ELF-1 (cell line): ENCODE measurements around the gene GMPR2.

Experiments
- DNase-seq: peaks from one replicate; pipeline ENCODE4 v3.0.0-alpha.2; 2016; ENCODE audit warnings: low read depth, low spot score

Gene GMPR2

DNA sequence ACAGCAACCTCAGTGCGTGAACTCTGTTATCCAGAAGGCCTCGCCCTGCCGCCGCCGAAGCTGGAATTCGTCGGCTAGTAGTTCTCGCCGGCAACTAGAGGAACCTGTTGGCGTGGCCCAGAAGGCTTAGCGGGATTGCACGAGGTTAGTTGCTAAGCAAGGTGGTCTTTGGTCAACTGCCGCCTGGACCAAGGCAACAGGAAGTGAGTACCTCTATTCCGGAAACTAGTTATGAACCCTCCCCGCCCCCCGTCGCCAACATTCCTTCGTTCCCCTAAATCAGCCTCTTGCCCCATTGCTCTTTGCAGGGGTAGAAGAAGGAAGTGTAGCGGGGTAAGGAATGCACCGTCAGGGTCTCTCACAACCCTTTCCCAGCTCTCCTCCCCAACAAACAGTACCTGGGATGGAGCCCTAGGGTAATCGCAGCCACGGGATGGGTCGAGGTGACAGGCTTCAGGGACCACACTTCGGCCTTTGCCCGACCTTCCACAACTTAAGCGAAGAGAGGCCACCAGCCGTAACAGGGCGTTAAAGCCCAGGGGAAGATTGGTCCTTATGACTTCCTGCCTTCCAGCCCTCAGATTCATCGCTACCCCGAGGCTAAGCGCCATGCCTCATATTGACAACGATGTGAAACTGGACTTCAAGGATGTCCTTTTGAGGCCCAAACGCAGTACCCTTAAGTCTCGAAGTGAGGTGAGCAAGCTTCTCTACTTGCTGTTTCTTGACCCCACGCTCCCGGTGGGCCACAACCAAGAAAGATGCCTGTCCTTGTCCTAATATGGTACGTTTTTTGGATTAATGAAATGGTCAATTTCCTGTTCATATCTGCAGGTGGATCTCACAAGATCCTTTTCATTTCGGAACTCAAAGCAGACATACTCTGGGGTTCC, at the start of gene GMPR2:
GMPR2 (plus strand) TSS at position 285 of the 893 bp plus-strand sequence; CDS start at position 610, 325 bp downstream.
- DNase-seq: no peak

DNA sequence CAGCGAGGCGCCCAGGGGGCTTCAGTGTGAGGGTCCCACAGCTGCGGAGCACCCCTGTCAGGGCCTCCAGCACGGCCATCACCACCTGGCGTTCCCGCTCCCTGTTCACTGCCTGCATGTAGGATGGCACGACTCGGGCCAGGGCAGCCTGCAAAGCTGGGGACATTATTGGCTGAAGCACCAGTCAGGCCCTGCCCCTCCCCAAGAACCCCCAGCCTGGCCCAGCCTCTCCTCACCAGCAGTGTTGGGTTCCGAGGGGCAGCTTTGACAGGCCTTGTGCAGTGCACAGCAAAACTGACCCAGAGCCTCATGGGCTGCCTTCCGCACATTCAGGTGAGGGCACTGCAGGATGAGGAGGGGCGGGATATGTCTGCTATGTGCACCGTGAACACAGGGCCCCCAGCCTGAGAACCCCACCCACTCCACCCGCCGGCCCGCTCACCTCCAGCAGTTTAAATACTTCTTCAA, 49.7 kb upstream of the GMPR2 start:
- no peak for DNase-seq

DNA sequence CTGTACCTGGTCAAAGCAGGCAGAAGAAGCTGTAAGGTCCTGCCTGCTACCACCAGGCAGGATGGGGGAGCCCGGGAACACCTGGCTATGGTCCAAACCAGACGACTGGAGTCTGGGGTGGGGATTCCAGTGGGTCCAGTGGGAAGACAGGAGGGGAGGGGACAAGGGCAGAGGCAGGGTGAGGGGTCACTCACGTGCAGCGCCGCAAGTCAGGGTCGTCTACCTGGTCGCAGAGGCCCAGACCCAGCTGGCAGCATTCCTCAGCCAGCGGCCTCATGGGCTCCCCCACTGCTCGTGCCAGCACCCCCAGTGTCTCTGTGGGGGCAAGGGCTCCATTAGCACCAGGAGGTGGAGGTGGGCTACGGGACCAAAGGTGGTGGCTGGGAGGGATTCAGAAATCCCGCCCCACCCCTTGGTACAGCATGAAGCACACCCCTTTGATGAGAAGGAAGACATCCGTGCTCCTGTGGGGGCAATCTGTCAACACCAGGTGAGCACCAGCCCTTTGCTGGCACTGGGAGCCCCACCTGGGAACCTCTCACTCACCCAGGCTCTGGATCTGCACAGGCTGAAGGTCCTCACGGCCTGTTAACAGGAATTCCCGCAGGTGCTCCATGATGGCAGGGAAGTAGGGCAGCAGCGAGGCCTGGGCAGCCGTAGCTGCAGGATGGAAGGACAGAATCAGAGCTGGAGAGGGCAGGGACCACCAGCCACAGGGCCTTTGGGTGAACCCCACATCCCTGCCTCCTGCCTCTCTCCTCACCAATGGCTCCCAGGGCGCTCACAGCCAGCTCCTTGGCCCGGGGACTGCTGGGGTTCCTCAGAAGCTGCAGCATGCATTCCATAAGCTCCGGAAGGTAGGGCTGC, 48.4 kb upstream of the GMPR2 start:
- no peak for DNase-seq

DNA sequence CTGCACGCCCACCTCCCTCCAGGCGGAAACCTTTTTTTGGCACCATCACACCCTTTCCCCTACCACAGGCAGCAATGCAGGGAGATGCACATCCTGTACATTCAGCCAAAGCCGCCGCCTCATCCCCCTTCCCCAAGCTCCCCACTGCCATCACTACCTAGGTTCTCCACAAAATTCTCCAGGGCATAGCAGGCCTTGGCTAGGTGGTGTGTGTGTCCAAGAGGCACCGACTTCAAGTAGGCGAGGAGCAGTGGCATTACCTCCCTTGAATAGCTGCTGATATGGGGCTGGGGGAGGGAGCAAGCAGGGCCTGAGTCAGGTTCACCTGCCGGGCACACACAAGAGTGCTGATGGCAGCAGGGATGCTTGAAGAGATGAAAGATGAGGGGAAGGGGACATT, 47.7 kb upstream of the GMPR2 start:
- DNase-seq: no peak

DNA sequence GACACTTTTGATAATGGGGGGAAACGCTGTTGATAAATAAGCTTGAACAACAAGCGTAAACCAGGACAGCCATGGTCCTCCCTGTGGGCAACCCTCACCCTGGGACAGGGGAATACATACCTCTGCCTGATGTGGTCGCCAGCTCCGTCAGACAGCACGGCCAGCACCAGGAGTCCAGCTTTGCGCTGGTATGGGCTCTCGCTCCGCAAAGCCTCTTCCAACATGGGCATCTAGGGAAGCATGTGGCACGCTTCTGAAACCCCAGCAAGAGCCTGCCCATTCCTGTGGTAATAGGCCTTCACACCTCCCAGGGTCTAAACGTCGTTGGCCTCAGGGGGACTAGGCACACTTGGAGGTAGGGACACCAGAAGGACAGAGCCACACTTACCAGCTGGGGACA, 47.0 kb upstream of the GMPR2 start:
- DNase-seq: no peak

DNA sequence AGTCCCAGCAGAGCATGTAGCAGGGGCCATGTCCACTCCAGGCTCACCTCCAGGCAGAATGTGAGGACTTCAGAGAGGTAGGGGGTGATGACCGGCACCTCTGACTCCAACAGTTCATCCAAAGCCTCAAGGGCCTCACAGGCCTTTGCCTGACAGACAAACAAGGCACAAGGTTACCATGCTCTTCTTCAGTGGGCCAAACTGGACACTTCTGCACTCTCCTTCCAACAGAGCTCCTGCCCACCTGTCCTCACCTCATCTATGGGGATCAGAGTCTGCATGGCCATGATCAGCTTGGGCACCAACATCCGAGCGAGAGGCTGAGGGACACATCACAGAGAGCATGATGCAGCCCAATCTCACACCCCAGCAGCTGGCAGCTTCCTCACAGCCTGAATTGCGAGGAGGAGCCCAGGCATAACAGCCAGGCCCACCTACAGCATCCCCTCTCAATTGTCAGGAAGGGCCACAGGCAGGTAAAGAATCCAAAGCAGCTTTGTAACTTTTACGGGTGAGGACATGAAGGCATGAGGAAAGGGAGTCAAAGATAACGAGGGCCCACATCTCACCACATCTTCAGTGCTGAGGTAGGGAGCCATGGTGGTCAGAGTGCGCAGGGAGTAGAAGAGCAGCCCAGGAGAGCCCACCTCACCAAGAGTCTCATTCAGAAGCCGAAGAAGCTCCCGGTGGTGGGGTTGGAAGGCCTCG, 45.7 kb upstream of the GMPR2 start:
- DNase-seq: no peak

DNA sequence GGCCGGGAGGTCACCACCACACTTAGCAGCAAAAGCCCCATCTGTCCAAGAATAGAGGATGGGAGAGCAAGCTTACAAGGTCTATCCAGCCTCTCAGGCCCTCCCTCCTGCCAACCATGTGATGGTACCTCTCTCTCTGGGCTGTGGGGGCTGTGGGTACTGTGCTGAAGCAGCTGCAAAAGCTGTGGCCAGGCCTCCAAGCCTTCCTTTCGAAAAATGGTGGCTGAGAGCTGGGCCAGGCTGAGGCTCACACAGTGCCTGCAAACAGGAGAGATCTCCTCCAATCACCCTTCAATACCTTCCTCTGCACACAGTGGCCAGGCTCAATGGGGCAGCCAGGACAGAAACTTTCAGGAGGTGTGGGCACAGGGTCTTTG, 45.2 kb upstream of the GMPR2 start:
- no peak for DNase-seq

DNA sequence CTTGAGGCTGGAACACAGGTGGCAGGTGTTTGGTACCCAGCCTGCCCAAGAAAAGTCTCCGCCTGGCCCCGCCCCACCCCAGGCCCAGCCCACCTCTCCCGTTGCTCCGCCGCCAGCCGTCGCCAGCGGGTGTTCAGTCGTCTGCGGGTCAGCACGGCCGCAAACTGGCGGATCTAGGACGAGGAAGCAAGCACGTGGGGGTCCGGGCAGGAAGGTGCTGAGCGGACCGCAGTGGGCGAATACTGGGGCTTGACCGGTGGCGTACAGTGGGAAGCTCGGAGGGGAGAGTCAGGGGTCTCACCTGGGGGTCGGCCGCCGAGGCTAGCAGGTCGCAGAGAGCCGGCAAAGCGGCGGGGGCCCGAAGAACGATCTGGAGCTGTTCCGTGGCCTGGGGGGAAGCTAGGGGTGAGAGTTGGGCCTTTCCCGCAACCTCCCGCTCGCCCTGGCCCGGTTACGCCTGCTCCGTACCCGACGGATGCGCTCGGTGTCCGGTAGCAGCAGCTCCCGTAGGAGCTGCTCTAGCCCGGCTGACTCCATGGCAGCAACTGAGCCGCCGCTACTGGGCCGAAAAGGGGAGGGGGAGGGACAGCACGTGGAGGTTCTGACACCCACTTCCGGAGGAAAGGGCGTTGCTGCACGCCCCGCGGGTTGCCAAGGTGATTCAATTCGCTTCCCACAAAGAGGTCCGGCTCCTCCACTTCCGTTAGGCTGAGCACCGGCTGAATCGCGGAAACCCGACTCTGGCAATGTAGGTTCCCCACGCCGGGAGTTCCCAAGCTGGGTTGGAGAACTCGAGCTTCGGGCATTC, 44.3 kb upstream of the GMPR2 start, which contains the start of gene IPO4:
IPO4 (minus strand) TSS at position 566 of the 808 bp plus-strand sequence; CDS start at position 537, 29 bp downstream.
- DNase-seq: peak; percentile 98

DNA sequence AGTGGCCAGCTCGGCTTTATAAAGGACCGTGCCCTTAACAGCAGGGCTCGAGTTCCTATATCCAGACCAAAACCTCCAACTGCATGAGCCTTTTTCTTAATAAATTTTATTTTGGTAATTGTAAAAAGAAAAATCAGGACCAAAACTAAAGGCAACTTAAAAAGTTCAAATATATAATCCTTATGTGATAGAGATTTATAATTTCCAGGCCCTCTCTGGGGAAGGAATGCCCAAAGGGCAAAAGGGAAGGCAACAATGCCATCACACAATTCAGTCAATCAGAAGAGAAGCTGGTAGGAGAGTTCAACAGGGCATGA, 43.7 kb upstream of the GMPR2 start:
- DNase-seq: no peak

DNA sequence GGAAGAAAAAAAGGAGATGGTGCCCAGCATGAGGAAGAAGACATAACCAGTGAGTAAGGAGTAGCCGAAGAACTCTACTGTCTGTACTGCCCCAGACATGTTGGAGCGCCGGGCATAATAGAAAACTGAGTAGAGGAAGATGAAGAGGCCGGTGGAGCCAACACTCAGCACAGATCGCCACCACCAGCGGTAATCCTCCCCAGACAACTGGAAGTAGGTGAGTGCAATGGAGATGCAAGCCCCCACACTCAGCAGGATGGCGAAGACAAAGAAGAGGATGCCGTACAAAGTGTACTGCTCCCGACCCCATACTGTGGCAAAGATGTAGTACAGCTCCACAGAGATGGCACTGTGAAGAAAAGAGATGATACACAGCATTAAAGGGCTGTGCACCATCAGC, 43.3 kb upstream of the GMPR2 start:
- no peak for DNase-seq

DNA sequence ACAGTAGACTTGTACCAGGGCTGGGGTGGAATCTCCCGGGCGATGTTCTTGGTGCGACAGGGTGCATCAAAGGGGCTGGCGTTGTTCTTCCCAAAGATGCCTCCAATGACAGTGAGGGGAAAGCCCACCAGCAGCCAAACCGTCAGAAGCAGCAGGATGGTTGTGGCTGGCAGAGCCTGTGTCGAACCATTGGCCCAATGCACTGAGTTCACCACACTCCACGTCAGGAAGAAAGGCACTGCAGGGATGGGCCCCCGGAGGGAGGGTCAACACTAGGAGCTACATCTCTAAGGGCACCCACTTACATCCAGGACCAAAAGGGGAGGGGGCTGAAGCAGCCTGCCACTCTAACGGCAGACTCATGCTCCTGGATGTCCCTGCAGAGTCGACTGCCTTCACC, 42.3 kb upstream of the GMPR2 start:
- DNase-seq: no peak

DNA sequence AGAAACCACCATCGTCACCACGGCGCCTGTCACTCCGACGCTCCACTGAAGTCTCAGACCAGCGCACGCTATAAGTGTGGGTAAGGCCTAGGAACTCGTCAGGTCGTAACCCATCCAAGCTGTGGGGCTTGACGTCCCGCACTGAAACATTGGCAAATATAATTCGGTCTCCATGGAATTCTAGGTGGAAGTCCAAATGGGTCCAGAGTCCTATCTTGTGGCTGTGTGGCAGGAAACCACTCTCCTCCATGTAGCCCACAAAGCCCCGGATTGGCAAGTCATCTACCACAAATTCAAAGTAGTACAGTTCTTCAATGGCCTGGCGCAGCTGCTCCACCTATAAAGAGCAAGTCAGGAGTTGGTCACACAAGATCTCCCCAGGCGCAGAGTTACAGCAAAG, 39.8 kb upstream of the GMPR2 start:
- DNase-seq: no peak

DNA sequence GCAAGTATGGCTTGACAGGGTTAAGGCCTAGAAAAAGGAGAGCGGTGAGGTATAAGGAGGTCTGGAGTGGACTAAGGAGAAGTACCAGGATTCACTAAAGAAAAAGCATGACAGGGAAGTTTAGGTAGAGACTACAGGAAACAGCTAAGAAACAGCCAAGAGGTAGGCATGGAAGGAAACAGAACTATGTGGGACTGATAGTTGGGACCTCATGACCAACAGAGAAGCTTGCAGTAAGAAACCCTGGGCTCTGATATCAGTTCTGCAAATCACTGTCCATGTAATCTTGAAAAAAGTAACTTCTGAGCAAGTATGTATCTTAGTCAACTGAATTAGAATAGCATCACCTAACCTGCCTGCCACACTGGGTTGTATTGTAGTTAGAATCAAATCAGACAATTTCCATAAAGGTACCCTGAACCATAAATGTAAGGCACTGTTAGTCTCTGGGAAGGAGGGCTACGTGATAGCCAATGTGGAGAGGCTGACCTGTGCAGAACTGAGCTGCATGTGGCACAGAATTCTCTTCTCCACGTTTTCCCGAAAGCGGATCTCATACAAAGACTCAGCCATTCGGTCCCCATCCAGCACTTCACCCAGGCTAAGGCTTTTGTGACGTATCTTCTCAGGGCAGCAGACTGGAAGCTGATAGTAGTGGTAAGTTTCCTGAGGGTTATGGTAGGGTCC, 38.4 kb upstream of the GMPR2 start:
- DNase-seq: no peak

DNA sequence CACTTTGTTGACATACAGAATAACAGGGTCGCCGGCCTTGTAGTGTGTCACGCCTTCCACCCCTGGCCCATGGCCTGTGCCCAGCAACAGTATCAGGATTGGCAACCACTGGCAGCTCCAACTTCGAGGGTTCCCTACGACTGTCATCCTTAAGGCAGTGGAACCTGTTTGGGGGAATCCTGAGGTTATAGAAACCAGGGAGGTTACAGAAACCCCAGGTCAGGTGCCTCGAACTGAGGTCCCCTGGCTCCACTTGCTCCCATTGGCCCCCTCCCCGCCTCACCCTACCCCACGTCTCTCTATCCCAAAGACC, 37.9 kb upstream of the GMPR2 start:
- no peak for DNase-seq

DNA sequence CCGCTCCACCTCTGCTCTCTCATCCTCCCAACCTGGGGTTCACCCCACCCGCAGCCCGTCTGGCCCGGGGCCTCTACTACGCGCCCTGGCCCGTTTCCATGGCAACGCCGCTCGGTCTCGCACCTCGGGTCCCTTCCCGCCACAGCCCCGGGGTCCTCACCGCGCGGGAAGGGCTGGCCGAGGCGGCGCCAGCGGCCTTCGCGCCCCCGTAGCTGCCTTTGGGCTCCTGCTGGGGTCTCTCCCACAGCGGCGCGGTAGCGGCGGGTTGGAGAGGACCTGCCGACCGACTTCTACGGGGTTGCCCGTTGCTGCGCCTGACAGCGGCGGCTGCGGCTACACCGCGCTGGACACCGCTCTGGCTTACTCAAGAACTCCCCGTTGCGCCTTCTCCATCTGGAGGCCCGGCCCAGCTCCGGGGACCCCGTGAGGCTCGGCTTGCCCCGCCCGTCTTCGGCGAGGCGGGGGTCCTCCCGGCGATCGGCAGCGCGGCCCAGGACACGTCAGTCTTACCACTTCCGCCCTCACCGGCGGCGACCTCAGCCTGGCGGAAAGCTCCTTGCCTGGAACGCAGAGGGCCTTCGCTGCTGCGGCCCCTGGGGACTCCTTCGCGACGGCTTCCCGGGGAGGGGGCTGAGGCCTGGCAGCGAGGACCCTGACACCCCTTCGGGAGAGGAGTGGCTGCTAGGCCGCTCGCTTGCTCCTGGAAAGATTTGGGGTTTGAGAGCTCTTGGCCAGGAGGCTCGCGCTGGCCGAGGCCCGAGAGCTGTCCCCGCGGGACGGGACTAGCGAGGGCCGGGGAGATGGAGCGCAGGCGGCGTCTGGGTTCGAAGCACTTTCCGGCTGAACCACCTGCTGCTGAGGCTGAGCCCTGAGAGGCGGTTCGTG, 37.3 kb upstream of the GMPR2 start, which contains the start of gene TM9SF1:
TM9SF1 (minus strand) TSS at position 256 of the 885 bp plus-strand sequence. CDS start 422 bp downstream, outside the sequence.
- peak; percentile 92 for DNase-seq

DNA sequence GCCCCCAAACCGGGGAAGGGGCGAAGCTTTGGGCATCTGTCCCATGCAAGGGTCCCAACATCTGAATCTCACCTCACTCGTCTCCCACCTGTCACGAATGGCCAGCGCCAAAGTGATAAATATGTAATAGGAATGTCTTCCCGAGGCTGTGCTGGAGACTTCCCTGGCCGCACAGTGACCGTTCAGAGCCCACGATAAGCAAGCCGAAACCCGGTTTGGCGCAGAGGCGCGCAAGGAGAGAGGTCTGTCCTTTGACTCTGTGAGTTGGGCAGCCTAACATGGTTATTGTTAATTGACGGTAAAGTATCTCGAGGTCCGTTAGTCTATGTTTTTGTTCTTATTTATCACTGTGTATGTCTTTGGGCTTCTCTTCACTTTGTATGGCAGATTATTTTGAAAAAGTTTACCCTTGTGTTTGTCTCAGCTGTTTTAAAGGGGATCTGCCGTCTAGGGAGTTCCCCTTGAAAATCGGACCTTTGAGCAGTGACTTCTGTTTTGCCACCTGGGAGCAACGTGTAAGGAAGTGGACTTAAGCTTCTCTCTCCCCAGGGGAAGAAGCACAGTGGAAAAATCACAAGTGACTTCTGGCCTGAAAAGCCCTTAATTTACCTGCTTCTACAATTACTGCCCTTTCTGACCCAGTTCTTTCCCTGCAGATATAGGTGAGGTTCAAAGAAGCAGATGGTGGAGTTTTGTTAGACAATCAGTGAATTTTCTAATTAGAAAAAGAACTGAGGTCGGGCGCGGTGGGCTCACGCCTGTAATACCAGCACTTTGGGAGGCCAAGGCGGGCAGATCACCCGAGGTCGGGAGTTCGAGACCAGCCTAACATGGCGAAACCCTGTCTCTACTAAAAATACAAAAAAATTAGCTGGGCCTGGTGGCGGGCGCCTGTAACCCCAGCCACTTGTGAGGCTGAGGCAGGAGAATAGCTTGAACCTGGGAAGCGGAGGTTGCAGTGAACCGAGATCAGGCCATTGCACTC, 36.4 kb upstream of the GMPR2 start:
- DNase-seq: peak; percentile 60

DNA sequence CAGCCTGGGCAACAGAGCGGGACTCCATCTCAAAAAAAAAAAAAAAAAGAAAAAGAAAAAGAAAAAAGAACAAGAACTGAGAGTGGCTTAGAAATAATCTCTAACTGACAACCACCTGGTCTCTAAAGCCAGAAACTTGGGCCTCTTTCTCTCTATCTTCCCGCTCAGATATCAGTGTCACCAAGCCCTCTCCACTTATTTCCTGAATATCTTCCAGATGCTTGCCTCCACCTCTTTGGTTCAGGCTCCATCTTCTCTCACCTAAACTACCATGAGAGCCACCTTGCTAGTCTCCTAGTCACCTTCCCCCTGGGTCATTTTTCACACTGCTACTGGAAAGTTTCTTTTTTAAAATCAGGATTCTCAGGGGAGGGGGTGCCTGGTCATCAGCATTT, 35.7 kb upstream of the GMPR2 start:
- DNase-seq: no peak

DNA sequence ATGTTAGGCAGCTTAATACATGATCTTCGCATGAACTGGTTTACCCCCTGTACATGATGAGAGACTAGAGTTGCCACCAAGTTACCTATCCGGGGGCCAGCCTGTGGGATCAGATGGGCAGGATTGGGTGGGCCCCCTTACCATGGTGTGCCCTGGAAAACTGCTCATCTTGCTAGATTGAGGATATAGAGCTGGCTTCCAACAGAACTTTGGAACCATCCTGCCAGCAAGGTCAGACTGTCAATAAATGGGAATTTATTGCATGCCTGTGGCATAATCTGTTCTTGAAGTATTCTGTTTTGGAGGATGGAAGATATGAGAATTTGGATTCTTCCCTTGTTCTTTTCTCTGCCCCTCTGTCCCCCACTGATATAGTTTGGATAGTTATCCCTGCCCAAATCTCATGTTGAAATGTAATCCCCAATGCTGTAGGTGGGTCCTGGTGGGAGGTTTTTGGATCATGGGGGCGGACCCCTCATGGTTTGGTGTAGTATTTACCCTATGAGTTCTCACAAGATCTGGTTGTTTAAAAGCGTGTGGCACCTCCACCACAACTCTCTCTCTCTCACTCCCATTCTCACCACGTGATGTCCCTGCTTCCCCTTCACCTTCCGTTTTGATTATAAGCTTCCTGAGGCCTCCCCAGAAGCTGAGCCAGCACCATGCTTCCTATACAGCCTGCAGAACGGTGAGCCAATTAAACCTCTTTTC, 33.8 kb upstream of the GMPR2 start:
- no peak for DNase-seq
